NCI-H2171 (cell line): ENCODE results near the gene PARD3B.

Experiments
- DNase-seq: peaks from one replicate; lab custom pipeline; 2025; lab: John Stamatoyannopoulos, UW

The PARD3B gene

GRCh38 chr2:205273627-205274026 is 728.4 kb downstream of the PARD3B start:
- no peak for DNase-seq

- DNase-seq: no peak
Observed at GRCh38 chr2:205274801-205275200, 729.5 kb downstream of the PARD3B start.

DNA sequence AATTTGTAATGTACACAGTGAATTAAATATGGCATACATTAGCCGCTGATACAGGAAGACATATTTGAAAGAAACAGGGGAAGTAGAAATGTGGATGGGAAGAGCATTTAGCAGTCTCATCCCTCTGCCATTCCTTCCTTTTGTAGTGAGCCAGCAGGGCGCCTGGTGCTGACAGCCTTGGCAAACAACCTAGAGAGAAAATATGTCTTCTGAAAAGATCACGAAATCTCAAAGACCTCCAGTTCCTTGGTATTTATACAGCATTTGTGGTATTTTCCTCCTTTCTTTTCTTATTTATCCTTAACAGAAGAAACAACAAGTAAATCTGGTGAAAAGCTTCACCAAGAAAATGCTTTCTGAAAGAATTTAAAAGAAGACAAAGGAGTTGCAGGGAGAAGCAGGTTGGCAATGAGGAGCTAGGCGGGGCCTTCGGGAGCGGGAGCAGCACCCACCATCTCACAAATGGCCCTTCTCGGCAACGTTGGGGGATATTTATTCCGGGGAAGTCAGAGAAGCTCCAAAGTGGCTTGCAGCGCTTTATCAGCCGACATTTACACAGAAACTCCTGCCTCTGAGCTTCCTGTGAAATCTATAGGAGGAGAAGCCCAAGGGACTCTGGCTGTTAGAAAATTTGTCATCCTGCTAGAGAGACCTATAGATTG is 731.0 kb downstream of the PARD3B start:
- no peak for DNase-seq

DNA sequence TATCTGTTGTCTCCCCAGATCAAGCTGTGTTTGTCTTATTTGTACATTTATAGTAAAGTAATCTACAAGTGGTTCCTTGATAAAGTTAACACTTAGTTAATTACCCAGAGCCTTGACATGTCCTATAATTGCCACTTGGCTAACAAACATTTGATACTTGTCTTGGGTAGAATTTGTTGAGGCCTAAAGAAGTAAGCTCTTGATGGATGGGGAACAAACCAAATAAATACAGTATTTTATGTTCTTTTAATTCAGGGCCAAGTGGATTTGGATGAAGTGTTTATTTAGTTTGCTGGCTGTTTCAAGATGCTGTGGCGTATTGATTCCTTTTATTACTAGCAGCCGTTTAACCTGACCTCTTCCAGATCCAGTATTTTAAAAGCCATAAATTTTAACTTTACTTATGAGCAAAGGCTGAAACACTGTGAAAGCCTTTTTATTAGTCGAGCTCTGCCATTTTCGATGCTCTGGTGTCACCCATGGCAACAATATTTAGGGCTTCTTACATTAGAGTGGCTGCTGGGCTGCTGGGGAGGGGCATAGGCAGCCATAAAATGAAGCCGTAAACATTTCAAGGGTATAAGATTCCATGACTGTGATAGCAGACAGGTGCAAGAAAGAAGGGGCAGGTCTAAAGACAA is 735.4 kb downstream of the PARD3B start:
- no peak for DNase-seq

GRCh38 chr2:205283736-205284270 is 738.5 kb downstream of the PARD3B start:
- DNase-seq: no peak

DNA sequence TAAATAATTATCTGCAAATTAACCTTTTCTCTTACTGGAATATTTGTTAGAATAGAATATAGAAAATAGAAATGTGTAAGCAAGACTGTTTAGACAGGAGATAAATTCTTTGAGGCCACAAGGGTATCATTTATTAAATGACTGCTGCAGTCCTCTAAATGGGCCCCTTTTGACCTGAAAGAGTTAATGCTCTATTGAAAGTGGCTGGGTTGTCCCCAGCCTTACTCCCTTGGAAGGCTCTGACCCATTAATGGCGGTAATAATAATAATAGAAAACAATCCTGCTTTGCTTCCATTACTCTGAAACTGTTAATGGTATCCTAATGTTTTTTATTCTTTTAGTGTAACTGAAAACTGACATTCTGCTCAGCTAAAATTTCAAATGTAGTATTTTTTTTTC is 739.1 kb downstream of the PARD3B start:
- DNase-seq: no peak

GRCh38 chr2:205287316-205287715 is 742.0 kb downstream of the PARD3B start:
- DNase-seq: no peak

DNA sequence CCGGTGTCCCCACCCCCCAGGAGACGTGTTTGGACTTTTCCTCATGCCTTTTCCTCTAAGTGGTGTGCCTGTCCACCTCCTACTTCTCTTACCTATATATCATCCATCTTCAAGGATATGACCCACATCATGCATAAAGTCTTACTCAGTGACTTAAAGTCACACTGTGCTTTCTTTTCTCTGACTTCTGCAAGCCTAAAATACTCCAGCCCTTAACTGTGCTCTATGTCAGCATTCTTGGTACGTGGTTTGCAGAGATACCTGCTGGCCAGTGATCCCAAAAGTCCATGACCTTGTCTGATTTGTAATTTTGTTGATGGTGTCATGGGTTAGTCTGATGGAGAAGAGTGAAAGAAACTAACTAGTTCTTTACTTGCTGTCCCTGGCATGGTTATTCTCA is 743.4 kb downstream of the PARD3B start:
- DNase-seq: no peak

DNA sequence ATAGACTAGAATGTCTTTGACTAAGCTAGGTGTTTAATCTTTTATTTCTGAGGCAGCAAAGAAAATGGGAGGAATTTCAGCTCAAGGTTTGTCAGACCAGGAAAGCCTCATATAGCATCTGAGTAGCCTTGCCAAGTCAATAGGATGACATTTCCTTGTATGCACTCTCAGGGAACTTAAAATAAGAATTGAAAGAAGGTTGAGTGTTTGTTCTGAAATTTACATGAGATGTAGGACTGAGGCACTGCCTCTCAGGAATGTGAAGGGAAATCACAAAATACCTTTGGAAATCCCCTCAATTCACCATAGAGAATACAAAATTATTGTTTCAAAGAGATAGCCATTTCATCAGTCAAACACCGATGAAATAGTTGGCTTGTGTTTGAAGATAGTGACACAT is 745.0 kb downstream of the PARD3B start:
- DNase-seq: no peak

GRCh38 chr2:205292665-205293295 is 747.5 kb downstream of the PARD3B start:
- no peak for DNase-seq

GRCh38 chr2:205293559-205293958 is 748.3 kb downstream of the PARD3B start:
- no peak for DNase-seq

- no peak for DNase-seq
Observed at GRCh38 chr2:205296959-205297358, 751.7 kb downstream of the PARD3B start.

GRCh38 chr2:205297368-205297767 is 752.1 kb downstream of the PARD3B start:
- no peak for DNase-seq

- no peak for DNase-seq
Observed at GRCh38 chr2:205297846-205298245, 752.6 kb downstream of the PARD3B start.

DNA sequence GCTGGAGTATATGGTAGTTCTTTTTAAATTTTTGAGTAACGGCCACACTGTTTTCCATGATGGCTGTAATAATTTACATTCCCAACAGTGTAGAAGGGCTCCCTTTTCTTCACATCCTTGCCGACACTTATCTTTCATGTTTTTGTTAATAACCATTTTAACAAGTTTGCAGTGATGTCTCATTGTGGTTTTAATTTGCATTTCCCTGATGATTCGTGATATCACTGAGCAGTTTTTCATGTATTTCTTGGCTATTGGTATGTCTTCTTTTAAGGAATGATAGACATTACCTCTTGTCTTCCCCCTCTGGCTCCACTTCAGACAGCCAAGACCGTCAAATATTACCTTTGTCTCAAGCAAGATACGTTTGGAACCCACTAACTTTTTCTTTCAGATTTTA is 765.9 kb downstream of the PARD3B start:
- no peak for DNase-seq

DNA sequence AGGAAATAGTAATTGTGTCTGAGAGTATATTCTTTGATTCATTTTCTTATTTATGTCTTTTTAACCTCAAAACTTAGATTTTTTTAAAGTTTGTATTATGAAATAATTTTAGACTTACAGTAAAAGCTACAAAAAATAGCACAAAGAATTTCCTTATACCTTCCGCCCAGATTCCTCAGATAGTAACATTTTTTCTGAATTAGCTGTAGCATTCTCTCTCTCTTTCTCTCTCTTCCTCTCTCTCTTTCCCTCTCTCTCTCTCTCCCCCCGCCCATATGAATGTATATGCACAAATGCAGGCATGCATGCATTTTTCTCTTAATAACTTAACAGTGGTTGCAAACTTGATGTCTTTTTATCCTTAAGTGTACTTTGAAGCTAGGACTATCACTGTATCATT is 776.0 kb downstream of the PARD3B start:
- DNase-seq: no peak

DNA sequence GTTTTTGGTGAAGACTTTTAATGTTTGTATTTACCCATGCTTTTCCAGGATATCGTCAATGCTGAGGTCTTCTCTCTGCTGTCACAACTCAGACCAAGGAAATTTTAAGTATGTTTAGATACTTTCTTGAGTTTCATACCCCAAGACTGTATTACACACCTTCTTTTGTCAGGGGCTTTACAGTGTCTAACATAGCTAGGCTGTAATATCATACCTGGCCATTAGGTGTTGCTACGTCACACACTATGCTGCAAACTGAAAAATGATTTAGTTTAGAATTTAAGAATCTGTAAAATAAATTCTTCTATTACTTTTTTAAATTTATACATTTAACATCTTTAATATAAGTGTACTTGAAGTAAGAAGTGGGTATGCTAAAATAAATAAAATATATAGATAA is 778.7 kb downstream of the PARD3B start:
- no peak for DNase-seq

DNA sequence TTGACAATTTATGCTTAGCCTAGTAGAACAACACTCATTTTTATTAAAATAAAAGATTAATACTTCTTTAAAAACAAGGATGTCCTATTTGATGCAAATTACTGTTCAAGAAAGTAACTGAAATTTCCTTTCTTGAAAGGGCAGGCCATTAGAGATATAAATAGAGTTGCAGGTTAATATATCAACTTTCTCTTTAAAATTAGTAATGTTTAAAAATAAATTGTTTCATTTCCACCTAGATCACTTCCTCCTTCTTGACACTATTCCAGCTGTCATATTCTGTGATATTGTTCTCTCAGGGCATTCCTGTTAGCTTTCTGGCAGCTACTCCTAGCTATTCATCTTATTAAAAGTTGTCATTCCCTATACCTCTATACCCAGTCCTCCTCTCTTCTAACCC is 779.1 kb downstream of the PARD3B start:
- DNase-seq: no peak

- DNase-seq: no peak
Observed at GRCh38 chr2:205333351-205333750, 788.1 kb downstream of the PARD3B start.

GRCh38 chr2:205337274-205337673 is 792.0 kb downstream of the PARD3B start:
- no peak for DNase-seq

DNA sequence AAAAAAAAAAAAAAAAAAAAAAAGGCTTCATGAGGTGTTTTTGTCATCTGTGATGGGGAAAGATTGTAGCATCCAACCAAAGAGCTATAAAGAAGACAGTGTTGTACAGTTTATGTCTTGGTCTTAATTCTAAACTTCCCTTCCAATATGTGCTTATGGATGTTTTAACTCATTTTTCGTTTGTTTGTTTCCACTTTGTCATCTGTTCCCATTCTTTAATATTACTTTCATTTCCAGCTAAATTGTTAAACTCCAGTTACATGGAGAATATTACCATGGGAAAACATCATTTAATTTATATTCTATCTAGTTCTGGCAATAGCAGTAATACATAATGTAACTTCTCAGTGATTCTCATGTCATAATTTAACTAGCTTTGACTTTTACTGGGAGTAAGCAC is 792.9 kb downstream of the PARD3B start:
- DNase-seq: no peak

DNA sequence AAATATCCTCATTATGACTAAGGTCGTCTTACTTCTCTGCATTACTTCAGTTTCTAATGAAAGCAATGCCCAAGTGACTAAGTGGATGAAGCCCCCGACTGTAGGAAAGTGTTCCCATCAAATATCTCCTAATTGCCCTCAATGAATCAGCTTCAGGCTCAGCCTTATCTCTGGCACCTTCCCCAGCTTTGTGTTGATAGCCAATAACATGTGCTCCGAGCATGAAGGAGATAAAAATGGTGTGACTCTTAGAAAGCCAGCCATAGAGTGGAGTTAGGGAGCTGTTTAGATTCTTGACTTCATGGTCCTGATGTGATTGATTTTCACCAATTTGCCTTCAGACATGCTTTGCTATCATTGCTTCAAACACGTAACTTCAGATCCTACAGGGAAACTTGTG is 797.8 kb downstream of the PARD3B start:
- no peak for DNase-seq

GRCh38 chr2:205346649-205347048 is 801.4 kb downstream of the PARD3B start:
- no peak for DNase-seq
